ENCODE results near the gene SPATS1.
"Not testable (repeated sequence)": the region's sequence is repeated elsewhere in the genome, so short reads cannot be mapped to it uniquely, and the experiment has no call there.

- TF ChIP-seq POLR2A, CTCF (IDR thresholded peaks at IDR 0.05): not testable (repeated sequence)
These were observed 27.8 kb upstream of the SPATS1 start for GRCh38 chr6:44314657-44315056.

Measured in heart left ventricle (tissue), 13 donors.